ENCODE measurements around the gene PAF1. TPM values are rescaled to one million over a fixed set of nuclear protein-coding genes. Genes with fewer than 3 reads are reported as not detected.

PAF1 gene
- total RNA-seq, 4 donors from 2014 or later = 48.1 to 65.3 (median 50.2) TPM

DNA sequence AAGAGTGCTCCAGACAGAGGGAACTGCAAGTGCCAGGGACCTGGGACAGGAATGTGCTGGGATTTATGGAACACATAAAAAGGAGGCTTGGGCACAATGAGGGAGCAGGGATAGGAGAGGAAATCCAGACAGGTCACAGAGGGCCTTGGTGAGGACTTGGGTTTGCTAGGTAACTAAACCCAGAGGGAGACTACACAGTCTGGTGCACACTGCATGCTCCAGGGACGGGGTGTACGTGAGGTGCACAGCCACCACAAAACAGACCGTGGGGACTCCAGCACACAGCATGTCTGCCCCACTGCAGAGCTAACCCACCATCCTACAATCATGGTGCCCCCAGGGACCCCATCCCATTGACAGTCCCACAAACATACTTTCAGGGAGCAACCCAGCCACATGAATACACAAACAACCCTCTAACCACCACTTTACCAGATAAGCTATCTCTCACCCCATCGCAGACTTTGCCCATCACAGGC is 10.2 kb upstream of the PAF1 start:
- no peak overlapping the region for H3K4me3 ChIP-seq
- no peaks in the 10 kb centered on the region for H3K9me3 ChIP-seq
- DNase-seq (no peak), ATAC-seq (no peak)
- in situ Hi-C loops (cut with MboI; ENCODE audit: low sequenced_read_pairs in 4 of 4) = no loop called here
- no peaks in the 10 kb centered on the region for H3K36me3 ChIP-seq
- peak overlapping the region; percentile 98 to 100 (median 100) for H3K27ac ChIP-seq
- TF ChIP-seq, protein P1, sequence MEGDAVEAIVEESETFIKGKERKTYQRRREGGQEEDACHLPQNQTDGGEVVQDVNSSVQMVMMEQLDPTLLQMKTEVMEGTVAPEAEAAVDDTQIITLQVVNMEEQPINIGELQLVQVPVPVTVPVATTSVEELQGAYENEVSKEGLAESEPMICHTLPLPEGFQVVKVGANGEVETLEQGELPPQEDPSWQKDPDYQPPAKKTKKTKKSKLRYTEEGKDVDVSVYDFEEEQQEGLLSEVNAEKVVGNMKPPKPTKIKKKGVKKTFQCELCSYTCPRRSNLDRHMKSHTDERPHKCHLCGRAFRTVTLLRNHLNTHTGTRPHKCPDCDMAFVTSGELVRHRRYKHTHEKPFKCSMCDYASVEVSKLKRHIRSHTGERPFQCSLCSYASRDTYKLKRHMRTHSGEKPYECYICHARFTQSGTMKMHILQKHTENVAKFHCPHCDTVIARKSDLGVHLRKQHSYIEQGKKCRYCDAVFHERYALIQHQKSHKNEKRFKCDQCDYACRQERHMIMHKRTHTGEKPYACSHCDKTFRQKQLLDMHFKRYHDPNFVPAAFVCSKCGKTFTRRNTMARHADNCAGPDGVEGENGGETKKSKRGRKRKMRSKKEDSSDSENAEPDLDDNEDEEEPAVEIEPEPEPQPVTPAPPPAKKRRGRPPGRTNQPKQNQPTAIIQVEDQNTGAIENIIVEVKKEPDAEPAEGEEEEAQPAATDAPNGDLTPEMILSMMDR (IDR thresholded peaks at IDR 0.05 in 4 of 5, conservative IDR thresholded peaks at IDR 0.05 in 1 of 5) = no peak
- no peak for TF ChIP-seq POLR2A (IDR thresholded peaks at IDR 0.05)
- H3K27me3 ChIP-seq = no peaks in the 10 kb centered on the region
- peaks cover 44 to 50% of the 10 kb centered on the region in 2 donors for H3K4me1 ChIP-seq
- intact Hi-C loops (cut with DNase I; ENCODE audit: low total_unique reads) = loop anchor here (10.0 kb wide), 5 partner anchors 566 to 1026 kb away; partner anchors contain the start of genes AKT2, ECH1, PSMD8 and SERTAD1

DNA sequence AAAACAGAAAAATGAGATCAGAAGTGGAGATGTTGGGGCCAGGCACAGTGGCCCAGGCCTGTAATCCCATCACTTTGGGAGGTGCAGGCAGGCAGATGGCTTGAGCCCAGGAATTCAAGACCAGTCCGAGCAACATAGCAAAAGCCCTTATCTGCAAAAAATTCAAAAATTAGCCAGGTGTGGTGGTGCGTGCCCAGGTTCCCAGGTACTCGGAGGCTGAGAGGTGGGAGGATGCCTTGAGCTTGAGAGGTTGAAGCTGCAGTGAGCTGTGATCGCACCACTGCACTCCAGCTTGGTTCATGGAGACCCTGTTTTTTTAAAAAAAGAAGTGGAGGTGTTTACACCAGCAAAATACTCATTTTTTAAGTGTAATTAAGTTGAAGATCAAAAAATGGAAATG is 9.2 kb upstream of the PAF1 start:
- in situ Hi-C loops (cut with MboI; ENCODE audit: low sequenced_read_pairs in 4 of 4) (no loop called here), intact Hi-C loops (cut with DNase I; ENCODE audit: low total_unique reads) (loop anchor here (10.0 kb wide), 5 partner anchors 565 to 1025 kb away; partner anchors contain the start of genes AKT2, ECH1, PSMD8 and SERTAD1)
- Histone ChIP-seq H3K36me3 (peaks cover 0 to 4% of the 10 kb centered on the region in 2 donors), H3K27ac (peak overlapping the region; percentile 90 to 100 (median 98)), H3K27me3 (no peaks in the 10 kb centered on the region), H3K9me3 (no peaks in the 10 kb centered on the region), H3K4me1 (peaks cover 38 to 39% of the 10 kb centered on the region in 2 donors), H3K4me3 (no peak overlapping the region)
- TF ChIP-seq, protein P1 (IDR thresholded peaks at IDR 0.05 in 4 of 5, conservative IDR thresholded peaks at IDR 0.05 in 1 of 5) = no peak
- TF ChIP-seq POLR2A (IDR thresholded peaks at IDR 0.05) = no peak
- DNase-seq (no peak), ATAC-seq (no peak)

DNA sequence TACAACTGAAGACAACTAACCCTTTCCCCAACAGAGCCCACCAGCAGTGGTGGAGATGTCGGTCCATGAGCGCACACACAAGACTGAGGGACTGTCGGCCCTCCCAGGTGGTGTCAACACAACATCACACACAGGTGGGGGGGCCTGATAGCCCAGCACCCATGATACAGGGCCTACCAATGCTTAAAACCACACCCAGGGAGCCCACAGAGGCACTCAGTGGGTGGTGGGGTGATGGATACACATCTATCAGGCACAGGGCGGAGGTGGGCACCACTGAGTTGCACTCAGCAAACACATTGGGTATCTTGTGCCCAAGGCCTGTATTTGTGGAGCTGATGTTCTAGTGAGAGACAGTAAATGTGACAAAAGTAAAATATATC is 8.8 kb upstream of the PAF1 start:
- in situ Hi-C loops (cut with MboI; ENCODE audit: low sequenced_read_pairs in 4 of 4) = loop anchor here in 1 of 4 donors (10.0 kb wide), 1 partner anchor 55 kb away; the partner anchor contains the start of gene SAMD4B
- intact Hi-C loops (cut with DNase I; ENCODE audit: low total_unique reads) = loop anchor here (10.0 kb wide), 5 partner anchors 565 to 1025 kb away; partner anchors contain the start of genes AKT2, ECH1, PSMD8 and SERTAD1
- TF ChIP-seq POLR2A (IDR thresholded peaks at IDR 0.05) = no peak
- TF ChIP-seq, protein P1 (IDR thresholded peaks at IDR 0.05 in 4 of 5, conservative IDR thresholded peaks at IDR 0.05 in 1 of 5) = no peak
- no peak for DNase-seq
- no peak overlapping the region for H3K4me3 ChIP-seq
- H3K36me3 ChIP-seq = peaks cover 0 to 8% of the 10 kb centered on the region in 2 donors
- no peak for ATAC-seq
- no peaks in the 10 kb centered on the region for H3K9me3 ChIP-seq
- H3K4me1 ChIP-seq = peaks cover 35 to 36% of the 10 kb centered on the region in 2 donors
- no peaks in the 10 kb centered on the region for H3K27me3 ChIP-seq
- peak overlapping the region; percentile 90 to 100 (median 98) for H3K27ac ChIP-seq

DNA sequence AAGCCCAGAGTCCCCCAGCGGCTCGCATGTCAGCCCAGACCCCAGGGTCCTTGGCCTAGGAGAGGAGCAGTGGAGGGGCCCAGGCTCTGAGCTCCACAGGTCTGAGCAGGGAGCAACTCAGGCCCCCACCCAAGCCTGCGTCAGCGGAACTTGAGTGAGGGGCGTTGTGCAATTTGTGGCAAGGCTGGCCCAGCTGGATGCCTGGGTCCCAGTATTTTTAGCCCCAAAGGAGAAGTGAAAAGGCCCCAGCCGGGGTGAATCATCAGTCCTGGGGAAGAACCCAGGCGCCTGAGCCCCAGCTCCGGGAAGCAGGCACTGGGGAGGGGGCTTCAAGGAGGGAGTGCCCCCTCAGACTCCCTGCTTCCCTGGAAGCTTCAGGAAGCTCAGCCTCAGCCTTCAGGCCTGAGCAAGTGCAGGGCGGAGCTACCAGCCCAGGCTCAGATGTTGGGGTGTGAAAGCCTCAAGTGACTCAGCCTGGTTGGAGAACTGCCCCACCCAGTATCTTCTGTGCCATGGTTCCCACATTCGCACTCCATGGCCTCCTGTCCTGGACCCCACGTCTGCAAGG is 7.5 kb upstream of the PAF1 start:
- Histone ChIP-seq H3K4me1 (peaks cover 28% of the 10 kb centered on the region in 2 donors), H3K27me3 (no peaks in the 10 kb centered on the region), H3K27ac (peak overlapping the region; percentile 90 to 100 (median 98)), H3K36me3 (peaks cover 0 to 19% of the 10 kb centered on the region in 2 donors), H3K9me3 (no peaks in the 10 kb centered on the region), H3K4me3 (peak overlapping the region in 2 of 4 donors; percentile 5 to 37)
- intact Hi-C loops (cut with DNase I; ENCODE audit: low total_unique reads) (no loop called here), in situ Hi-C loops (cut with MboI; ENCODE audit: low sequenced_read_pairs in 4 of 4) (loop anchor here in 1 of 4 donors (10.0 kb wide), 1 partner anchor 54 kb away; the partner anchor contains the start of gene SAMD4B)
- TF ChIP-seq, protein P1 (IDR thresholded peaks at IDR 0.05 in 4 of 5, conservative IDR thresholded peaks at IDR 0.05 in 1 of 5) = no peak
- TF ChIP-seq POLR2A (IDR thresholded peaks at IDR 0.05) = peak; percentile 37 to 44
- peak in 1 of 2 donors; percentile 12 for ATAC-seq
- DNase-seq = peak; percentile 56 to 83

All from gastrocnemius medialis (tissue), 4 donors.